ENCODE data around the gene ATP7A. TPM values are rescaled to one million over a fixed set of nuclear protein-coding genes. Genes with fewer than 3 reads are reported as not detected.
A peak's percentile ranks its signal among the peaks of the same experiment; 100 is the strongest.
"Not testable (repeated sequence)": the region's sequence is repeated elsewhere in the genome, so short reads cannot be mapped to it uniquely, and the experiment has no call there.

ATP7A gene
- total RNA-seq (9.1 TPM), polyA plus RNA-seq (3.7 TPM)
- long read RNA-seq, donor 1 = 0 reads
- long read RNA-seq, donor 2 = 0 reads
- long read RNA-seq, donor 3, partial matches to known transcripts = 7 of 7 reads
- long read RNA-seq, donor 3, other reads (novel, unspliced or antisense) = 0 of 7 reads
- long read RNA-seq, donor 4 = 0 reads
- long read RNA-seq, donor 5 = 0 reads
- long read RNA-seq, donor 6 = 0 reads
- long read RNA-seq, donor 7, full-length matches to known transcripts = 1 of 1 reads
- long read RNA-seq, donor 7, partial matches to known transcripts = 0 of 1 reads
- long read RNA-seq, donor 7, other reads (novel, unspliced or antisense) = 0 of 1 reads
- long read RNA-seq, donor 8 = 0 reads
- long read RNA-seq, donor 9 = 0 reads
- long read RNA-seq, donor 10, full-length matches to known transcripts = 1 of 1 reads
- long read RNA-seq, donor 10, partial matches to known transcripts = 0 of 1 reads
- long read RNA-seq, donor 10, other reads (novel, unspliced or antisense) = 0 of 1 reads

DNA sequence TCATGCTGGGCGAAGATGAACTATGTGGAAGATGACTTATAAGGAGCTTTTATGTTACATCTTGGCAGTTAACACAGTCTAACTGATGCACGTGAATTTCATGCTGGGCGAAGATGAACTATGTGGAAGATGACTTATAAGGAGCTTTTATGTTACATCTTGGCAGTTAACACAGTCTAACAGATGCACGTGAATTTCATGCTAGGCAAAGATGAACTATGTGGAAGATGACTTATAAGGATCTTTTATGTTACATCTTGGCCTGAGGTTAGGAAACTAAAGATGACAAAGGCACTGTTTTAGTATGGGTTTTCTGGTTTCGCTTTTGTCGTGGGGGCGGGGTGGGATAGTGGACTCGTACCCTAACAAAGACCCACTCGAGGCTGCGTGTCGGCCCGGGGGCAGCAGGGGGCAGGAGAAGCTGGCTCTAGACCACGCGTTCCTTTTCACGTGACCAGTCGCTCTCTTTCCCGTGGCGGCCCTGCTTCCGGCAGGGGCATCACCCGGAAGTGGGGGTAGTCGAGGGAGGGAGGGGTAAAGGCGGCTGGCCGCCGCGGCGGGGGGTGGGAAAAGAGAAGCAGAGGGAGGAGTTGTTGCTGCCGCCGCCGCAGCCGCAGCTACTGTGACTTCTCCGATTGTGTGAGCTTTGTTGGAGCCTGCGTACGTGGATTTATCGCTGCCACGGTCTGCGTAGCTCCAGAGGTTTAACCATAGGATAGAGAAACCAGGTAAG is at the start of gene ATP7A:
TSS of gene ATP7A (plus strand) at position 586 of the 733 bp plus-strand sequence. CDS start 60,949 bp downstream, outside the sequence.
- no peaks in the 10 kb centered on the region for H3K27me3 ChIP-seq (ENCODE audit: control insufficient read depth in 2 of 2, insufficient read depth in 1 of 2, low read length in 1 of 2)
- DNase-seq (ENCODE audit: low read depth in 6 of 9, low spot score in 9 of 9) = peak; percentile 48 to 92 (median 75)
- H3K9me3 ChIP-seq (ENCODE audit: control insufficient read depth in 2 of 2, insufficient read depth in 1 of 2, low read length in 1 of 2) = peaks cover 0 to 4% of the 10 kb centered on the region in 2 donors
- peaks cover 0 to 2% of the 10 kb centered on the region in 2 donors for H3K4me1 ChIP-seq (ENCODE audit: control insufficient read depth in 2 of 2, insufficient read depth in 2 of 2, low read length in 2 of 2)
- H3K36me3 ChIP-seq (ENCODE audit: control insufficient read depth in 2 of 2, insufficient read depth in 2 of 2, low read length in 1 of 2) = peaks cover 0 to 3% of the 10 kb centered on the region in 2 donors
- WGBS = 3% methylated on average over 36 of the region's 36 CpGs
- peak within 1 kb of the TSS; percentile 71 to 74 for H3K4me3 ChIP-seq (ENCODE audit: low read length in 2 of 2)
- peak within 1 kb of the TSS; percentile 91 to 94 for H3K27ac ChIP-seq (ENCODE audit: low read depth in 1 of 2, low read length in 1 of 2)

- Histone ChIP-seq H3K9me3 (ENCODE audit: control insufficient read depth in 2 of 2, insufficient read depth in 1 of 2, low read length in 1 of 2) (no peaks in the 10 kb centered on the region), H3K4me3 (ENCODE audit: low read length in 2 of 2) (no peak overlapping the region), H3K36me3 (ENCODE audit: control insufficient read depth in 2 of 2, insufficient read depth in 2 of 2, low read length in 1 of 2) (peaks cover 0 to 14% of the 10 kb centered on the region in 2 donors), H3K27ac (ENCODE audit: low read depth in 1 of 2, low read length in 1 of 2) (no peak overlapping the region), H3K27me3 (ENCODE audit: control insufficient read depth in 2 of 2, insufficient read depth in 1 of 2, low read length in 1 of 2) (no peaks in the 10 kb centered on the region), H3K4me1 (ENCODE audit: control insufficient read depth in 2 of 2, insufficient read depth in 2 of 2, low read length in 2 of 2) (no peaks in the 10 kb centered on the region)
- no peak for DNase-seq (ENCODE audit: low read depth in 6 of 9, low spot score in 9 of 9)
- 96% methylated on average over 8 of the region's 8 CpGs for WGBS
These were observed 35.1 kb upstream of the ATP7A start for GRCh38 chrX:77875372-77875771.

DNA sequence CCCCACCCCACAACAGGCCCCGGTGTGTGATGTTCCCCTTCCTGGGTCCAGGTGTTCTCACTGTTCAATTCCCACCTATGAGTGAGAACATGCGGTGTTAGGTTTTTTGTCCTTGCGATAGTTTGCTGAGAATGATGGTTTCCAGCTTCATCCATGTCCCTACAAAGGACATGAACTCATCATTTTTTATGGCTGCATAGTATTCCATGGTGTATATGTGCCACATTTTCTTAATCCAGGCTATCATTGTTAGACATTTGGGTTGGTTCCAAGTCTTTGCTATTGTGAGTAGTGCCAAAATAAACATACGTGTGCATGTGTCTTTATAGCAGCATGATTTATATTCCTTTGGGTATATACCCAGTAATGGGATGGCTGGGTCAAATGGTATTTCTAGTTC is 29.1 kb upstream of the ATP7A start:
- H3K4me1 ChIP-seq (ENCODE audit: control insufficient read depth in 2 of 2, insufficient read depth in 2 of 2, low read length in 2 of 2); DNase-seq (ENCODE audit: low read depth in 6 of 9, low spot score in 9 of 9); H3K36me3 ChIP-seq (ENCODE audit: control insufficient read depth in 2 of 2, insufficient read depth in 2 of 2, low read length in 1 of 2); H3K4me3 ChIP-seq (ENCODE audit: low read length in 2 of 2); H3K27ac ChIP-seq (ENCODE audit: low read depth in 1 of 2, low read length in 1 of 2); H3K27me3 ChIP-seq (ENCODE audit: control insufficient read depth in 2 of 2, insufficient read depth in 1 of 2, low read length in 1 of 2); H3K9me3 ChIP-seq (ENCODE audit: control insufficient read depth in 2 of 2, insufficient read depth in 1 of 2, low read length in 1 of 2): not testable (repeated sequence)
- WGBS = 95% methylated on average over 4 of the region's 4 CpGs

DNA sequence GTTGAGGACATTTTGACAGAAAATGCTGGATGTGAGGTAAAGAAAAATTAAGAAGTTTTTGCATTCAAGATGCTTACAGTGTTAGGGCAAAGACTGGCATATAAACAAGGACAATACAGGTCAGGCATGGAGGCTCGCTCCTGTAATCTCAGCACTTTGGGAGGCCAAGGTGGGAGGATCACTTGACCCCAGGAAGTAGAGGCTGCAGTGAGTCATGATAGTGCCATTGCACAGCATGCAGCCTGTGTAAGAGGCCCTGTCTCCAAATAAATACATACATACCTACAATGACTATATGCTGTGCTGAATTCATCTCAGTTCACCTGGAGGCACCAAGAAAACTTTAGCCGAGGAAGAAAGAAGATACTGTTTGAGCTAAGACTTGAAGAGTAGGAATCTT is 17.6 kb upstream of the ATP7A start:
- Histone ChIP-seq H3K4me3 (ENCODE audit: low read length in 2 of 2) (no peak overlapping the region), H3K9me3 (ENCODE audit: control insufficient read depth in 2 of 2, insufficient read depth in 1 of 2, low read length in 1 of 2) (no peaks in the 10 kb centered on the region), H3K27me3 (ENCODE audit: control insufficient read depth in 2 of 2, insufficient read depth in 1 of 2, low read length in 1 of 2) (no peaks in the 10 kb centered on the region), H3K36me3 (ENCODE audit: control insufficient read depth in 2 of 2, insufficient read depth in 2 of 2, low read length in 1 of 2) (no peaks in the 10 kb centered on the region), H3K4me1 (ENCODE audit: control insufficient read depth in 2 of 2, insufficient read depth in 2 of 2, low read length in 2 of 2) (peaks cover 0 to 4% of the 10 kb centered on the region in 2 donors), H3K27ac (ENCODE audit: low read depth in 1 of 2, low read length in 1 of 2) (no peak overlapping the region)
- 95% methylated on average over 2 of the region's 2 CpGs for WGBS
- no peak for DNase-seq (ENCODE audit: low read depth in 6 of 9, low spot score in 9 of 9)

DNA sequence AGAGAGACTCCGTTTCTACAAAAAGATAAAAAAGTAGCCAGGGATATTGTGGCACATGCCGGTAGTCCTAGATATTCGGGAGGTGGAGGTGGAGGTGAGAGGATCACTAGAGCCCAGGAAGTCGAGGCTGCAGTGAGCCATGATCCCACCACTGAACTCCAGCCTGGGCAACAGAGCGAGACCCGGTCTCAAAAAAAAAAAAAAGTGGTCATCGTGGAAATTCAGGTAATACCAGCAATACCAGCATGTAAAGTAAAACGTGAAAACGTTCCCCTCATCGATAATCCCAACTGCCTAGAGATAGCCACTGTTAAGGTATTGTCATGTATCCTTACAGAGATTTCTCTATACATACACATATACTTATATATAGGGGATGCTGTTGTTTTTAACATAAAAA is 16.8 kb upstream of the ATP7A start:
- Histone ChIP-seq H3K36me3 (ENCODE audit: control insufficient read depth in 2 of 2, insufficient read depth in 2 of 2, low read length in 1 of 2) (no peaks in the 10 kb centered on the region), H3K4me1 (ENCODE audit: control insufficient read depth in 2 of 2, insufficient read depth in 2 of 2, low read length in 2 of 2) (peaks cover 0 to 4% of the 10 kb centered on the region in 2 donors), H3K4me3 (ENCODE audit: low read length in 2 of 2) (no peak overlapping the region), H3K27ac (ENCODE audit: low read depth in 1 of 2, low read length in 1 of 2) (no peak overlapping the region), H3K9me3 (ENCODE audit: control insufficient read depth in 2 of 2, insufficient read depth in 1 of 2, low read length in 1 of 2) (no peaks in the 10 kb centered on the region), H3K27me3 (ENCODE audit: control insufficient read depth in 2 of 2, insufficient read depth in 1 of 2, low read length in 1 of 2) (no peaks in the 10 kb centered on the region)
- DNase-seq (ENCODE audit: low read depth in 6 of 9, low spot score in 9 of 9) = no peak
- WGBS = 91% methylated on average over 10 of the region's 10 CpGs

GRCh38 chrX:77894921-77895886 is 15.3 kb upstream of the ATP7A start, which contains the start of gene MAGT1:
MAGT1 (minus strand) TSS chrX:77895435; CDS start chrX:77895410, 25 bp downstream.
- no peaks in the 10 kb centered on the region for H3K36me3 ChIP-seq (ENCODE audit: control insufficient read depth in 2 of 2, insufficient read depth in 2 of 2, low read length in 1 of 2)
- H3K4me3 ChIP-seq (ENCODE audit: low read length in 2 of 2) = peak within 1 kb of the TSS; percentile 69 to 89
- H3K9me3 ChIP-seq (ENCODE audit: control insufficient read depth in 2 of 2, insufficient read depth in 1 of 2, low read length in 1 of 2) = no peaks in the 10 kb centered on the region
- peaks cover 0 to 4% of the 10 kb centered on the region in 2 donors for H3K4me1 ChIP-seq (ENCODE audit: control insufficient read depth in 2 of 2, insufficient read depth in 2 of 2, low read length in 2 of 2)
- H3K27me3 ChIP-seq (ENCODE audit: control insufficient read depth in 2 of 2, insufficient read depth in 1 of 2, low read length in 1 of 2) = no peaks in the 10 kb centered on the region
- WGBS = under 1% methylated on average over 49 of the region's 49 CpGs
- H3K27ac ChIP-seq (ENCODE audit: low read depth in 1 of 2, low read length in 1 of 2) = peak within 1 kb of the TSS; percentile 98 to 99
- peak; percentile 79 to 97 (median 91) for DNase-seq (ENCODE audit: low read depth in 6 of 9, low spot score in 9 of 9)

DNA sequence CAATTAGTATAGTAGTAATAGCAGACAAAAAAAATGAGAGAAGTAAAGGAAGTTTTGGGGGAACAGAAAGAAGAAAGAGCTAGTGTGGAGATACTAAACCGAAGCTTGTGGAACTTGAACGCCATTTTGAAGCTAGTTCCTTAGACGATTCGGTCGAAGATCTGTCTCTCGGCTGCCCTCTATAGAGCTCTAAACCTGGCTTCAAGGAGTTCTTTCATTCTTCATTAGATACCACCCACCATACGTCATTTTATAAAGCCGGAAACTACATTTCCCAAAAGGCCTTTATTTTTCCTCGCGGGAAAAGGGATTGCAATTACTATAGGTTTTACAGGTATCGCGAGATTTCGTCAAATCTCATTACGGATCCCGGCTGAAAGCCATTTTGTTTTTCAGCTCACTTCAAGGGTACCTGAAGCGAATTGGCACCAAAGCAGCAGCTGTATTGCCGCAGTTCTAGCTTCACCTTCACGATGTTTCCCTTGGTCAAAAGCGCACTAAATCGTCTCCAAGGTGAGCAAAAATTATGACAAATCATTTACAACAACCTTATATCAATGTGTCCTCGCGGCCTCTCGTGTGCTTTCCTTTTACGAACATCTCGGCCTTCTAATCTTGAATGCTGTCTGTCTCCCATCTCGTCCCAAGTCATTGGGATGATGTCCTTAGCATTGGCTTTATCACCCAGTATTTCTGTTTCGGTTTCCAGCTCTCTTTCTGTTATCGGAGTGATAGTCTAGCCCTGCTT is 11.2 kb upstream of the ATP7A start, which contains the start of gene COX7B:
TSS of gene COX7B (plus strand) at position 388 of the 748 bp plus-strand sequence. CDS start at position 474, 86 bp downstream.
- no peaks in the 10 kb centered on the region for H3K27me3 ChIP-seq (ENCODE audit: control insufficient read depth in 2 of 2, insufficient read depth in 1 of 2, low read length in 1 of 2)
- no peaks in the 10 kb centered on the region for H3K9me3 ChIP-seq (ENCODE audit: control insufficient read depth in 2 of 2, insufficient read depth in 1 of 2, low read length in 1 of 2)
- no peaks in the 10 kb centered on the region for H3K4me1 ChIP-seq (ENCODE audit: control insufficient read depth in 2 of 2, insufficient read depth in 2 of 2, low read length in 2 of 2)
- H3K27ac ChIP-seq (ENCODE audit: low read depth in 1 of 2, low read length in 1 of 2) = peak within 1 kb of the TSS; percentile 84 to 97
- DNase-seq (ENCODE audit: low read depth in 6 of 9, low spot score in 9 of 9) = peak; percentile 75 to 97 (median 90)
- under 1% methylated on average over 28 of the region's 28 CpGs for WGBS
- H3K36me3 ChIP-seq (ENCODE audit: control insufficient read depth in 2 of 2, insufficient read depth in 2 of 2, low read length in 1 of 2) = peaks cover 0 to 14% of the 10 kb centered on the region in 2 donors
- peak within 1 kb of the TSS; percentile 74 to 80 for H3K4me3 ChIP-seq (ENCODE audit: low read length in 2 of 2)

GRCh38 chrX:77900688-77901087 is 9.8 kb upstream of the ATP7A start:
- no peaks in the 10 kb centered on the region for H3K9me3 ChIP-seq (ENCODE audit: control insufficient read depth in 2 of 2, insufficient read depth in 1 of 2, low read length in 1 of 2)
- no peak for DNase-seq (ENCODE audit: low read depth in 6 of 9, low spot score in 9 of 9)
- H3K36me3 ChIP-seq (ENCODE audit: control insufficient read depth in 2 of 2, insufficient read depth in 2 of 2, low read length in 1 of 2) = peaks cover 0 to 14% of the 10 kb centered on the region in 2 donors
- no peak overlapping the region for H3K27ac ChIP-seq (ENCODE audit: low read depth in 1 of 2, low read length in 1 of 2)
- 92% methylated on average over 1 of the region's 1 CpG for WGBS
- no peaks in the 10 kb centered on the region for H3K27me3 ChIP-seq (ENCODE audit: control insufficient read depth in 2 of 2, insufficient read depth in 1 of 2, low read length in 1 of 2)
- no peaks in the 10 kb centered on the region for H3K4me1 ChIP-seq (ENCODE audit: control insufficient read depth in 2 of 2, insufficient read depth in 2 of 2, low read length in 2 of 2)
- H3K4me3 ChIP-seq (ENCODE audit: low read length in 2 of 2) = peak overlapping the region; percentile 74 to 80
